Prostate gland (tissue), 2 donors: ENCODE measurements around the gene SLC35G3.

Experiments
- CTCF ChIP-seq, 4 experiments: fragments of 200-600 bp in 2 of 4; fragments of 450-650 bp in 2 of 4; sonication (generic) in 2 of 4; IDR thresholded peaks; 1 replicate in 3 of 4; 2 replicates in 1 of 4; pipeline ENCODE4 v1.5.1; 2016 to 2019; ENCODE audit warnings: antibody characterized with exemption in 4 of 4, mild to moderate bottlenecking in 2 of 4, moderate library complexity in 2 of 4
- POLR2A ChIP-seq: fragments of 450-650 bp; IDR thresholded peaks from one replicate; pipeline ENCODE4 v1.6.1; 2016; ENCODE audit warnings: antibody characterized with exemption, mild to moderate bottlenecking
- POLR2AphosphoS5 ChIP-seq: sonication (generic); formaldehyde crosslinking; IDR thresholded peaks from one replicate; pipeline ENCODE4 v1.6.1; 2017; ENCODE audit warnings: antibody characterized with exemption

GRCh38 chr17:35189291-35189690 is 4.9 kb downstream of the SLC35G3 start:
- no peak for TF ChIP-seq POLR2A
- no peak for TF ChIP-seq CTCF (IDR thresholded peaks at IDR 0.05)
- no peak for TF ChIP-seq POLR2AphosphoS5
